Kidney (tissue), 14 donors: ENCODE measurements around the gene UCHL5. TPM values are rescaled to one million over a fixed set of nuclear protein-coding genes. Genes with fewer than 3 reads are reported as not detected.

Experiments used
- DNase-seq, 5 donors: peaks; one replicate each; pipeline ENCODE4 v3.0.0-alpha.2; 2013 to 2020
- FAIRE-seq: peaks from 2 replicates; lab custom pipeline; 2012; peaks lifted over from hg19 to GRCh38; lab: Jason Lieb, UNC
- H3K27ac ChIP-seq, 2 donors: one replicate each; pipeline ENCODE4 v1.7.0; 2013; ENCODE audit warnings: low read depth in 2 of 2, low read length in 2 of 2, inconsistent platforms in 1 of 2
- H3K27me3 ChIP-seq: one replicate; pipeline ENCODE4 v1.7.1; 2013; ENCODE audit warnings: low read length, inconsistent platforms; ENCODE audit not compliant: control insufficient read depth, insufficient read depth
- H3K36me3 ChIP-seq, 3 donors: one replicate each; pipeline versions ENCODE4 v1.7.0 to v1.7.1; 2013; ENCODE audit warnings: low read length in 3 of 3, control low read depth in 1 of 3, inconsistent platforms in 1 of 3; ENCODE audit not compliant: insufficient read depth in 3 of 3, control insufficient read depth in 2 of 3
- H3K4me1 ChIP-seq, 3 donors: one replicate each; pipeline versions ENCODE4 v1.7.0 to v1.7.1; 2013; ENCODE audit warnings: low read length in 3 of 3, inconsistent platforms in 1 of 3, low read depth in 1 of 3; ENCODE audit not compliant: control insufficient read depth in 2 of 3, insufficient read depth in 2 of 3
- H3K4me3 ChIP-seq, 3 donors: one replicate each; pipeline versions ENCODE4 v1.7.0 to v1.8.1; 2013; ENCODE audit warnings: low read length in 3 of 3, control low read depth in 1 of 3, inconsistent platforms in 1 of 3
- H3K9ac ChIP-seq, 3 donors: one replicate each; pipeline versions ENCODE4 v1.7.0 to v1.7.1; 2013; ENCODE audit warnings: low read length in 3 of 3, control low read depth in 1 of 3, inconsistent platforms in 1 of 3
- H3K9me3 ChIP-seq, 3 donors: one replicate each; pipeline versions ENCODE4 v1.7.0 to v1.7.1; 2013; ENCODE audit warnings: low read length in 3 of 3, control low read depth in 1 of 3, inconsistent platforms in 1 of 3; ENCODE audit not compliant: control insufficient read depth in 2 of 3, insufficient read depth in 1 of 3
- intact Hi-C: fragments of 100-400 bp; cut with DNase I; formaldehyde crosslinking; loops from one replicate; pipeline ENCODE4 v1.11.1; 2022
- polyA plus RNA-seq: library from polyadenylated mRNA; stranded (reverse); fragments of 350-450 nt; fragmentation: Illumina TruSeq; extraction: RNeasy Lipid Tissue Mini Kit (QIAGEN cat#74804); gene quantifications from one replicate; pipeline ENCODE4 v1.2.3, GENCODE V29; 2014; ENCODE audit warnings: low read depth, low replicate concordance; ENCODE audit not compliant: insufficient read depth
- total RNA-seq: library from RNA; stranded (reverse); fragmentation: NEBNext Ultra II Directional; extraction: Animal tissue kit (Norgen Biotek cat#: 25700); gene quantifications from one replicate; pipeline ENCODE4 v1.2.1, GENCODE V29; 2021
- TF ChIP-seq, protein P1 (sequence below): IDR thresholded peaks from 3 replicates; pipeline ENCODE4 v1.5.1; 2012; ENCODE audit warnings: mild to moderate bottlenecking, moderate library complexity, borderline replicate concordance; ENCODE audit not compliant: insufficient read depth; ENCODE audit errors: extremely low read depth
- donor health status: control.
- donor health status: control.
- donor health status: control.
- donor health status: control.
- donor health status: control.
- donor health status: DM: yes; HTN: yes; CAD: no.
- donor health status: Normal renal cell carcinoma (clear cell type).

UCHL5 gene
- total and polyA plus RNA-seq, 2 donors from 2014 or later: 15.2 to 26.4 TPM

DNA sequence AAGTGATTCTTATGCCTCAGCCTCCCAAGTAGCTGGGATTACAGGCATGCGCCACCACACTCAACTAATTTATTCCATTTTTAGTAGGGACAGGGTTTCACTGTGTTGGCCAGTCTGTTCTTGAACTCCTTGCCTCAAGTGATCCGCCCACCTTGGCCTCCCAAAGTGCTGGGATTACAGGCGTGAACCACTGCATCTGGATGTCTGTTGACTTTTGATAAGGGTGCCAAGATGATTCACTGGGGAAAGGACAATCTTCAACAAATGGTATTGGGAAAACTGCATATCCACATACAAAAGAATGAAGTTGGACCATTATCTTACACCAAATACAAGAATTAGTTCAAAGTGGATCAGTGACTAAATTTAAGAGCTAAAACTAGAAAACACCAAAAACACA is 20.0 kb upstream of the UCHL5 start:
- intact Hi-C loops: no loop called here
- H3K9ac ChIP-seq: no peak overlapping the region
- H3K36me3 ChIP-seq: peaks cover 14 to 26% (median 23%) of the 10 kb centered on the region in 3 donors
- H3K4me3 ChIP-seq: no peak overlapping the region
- TF ChIP-seq, protein P1, sequence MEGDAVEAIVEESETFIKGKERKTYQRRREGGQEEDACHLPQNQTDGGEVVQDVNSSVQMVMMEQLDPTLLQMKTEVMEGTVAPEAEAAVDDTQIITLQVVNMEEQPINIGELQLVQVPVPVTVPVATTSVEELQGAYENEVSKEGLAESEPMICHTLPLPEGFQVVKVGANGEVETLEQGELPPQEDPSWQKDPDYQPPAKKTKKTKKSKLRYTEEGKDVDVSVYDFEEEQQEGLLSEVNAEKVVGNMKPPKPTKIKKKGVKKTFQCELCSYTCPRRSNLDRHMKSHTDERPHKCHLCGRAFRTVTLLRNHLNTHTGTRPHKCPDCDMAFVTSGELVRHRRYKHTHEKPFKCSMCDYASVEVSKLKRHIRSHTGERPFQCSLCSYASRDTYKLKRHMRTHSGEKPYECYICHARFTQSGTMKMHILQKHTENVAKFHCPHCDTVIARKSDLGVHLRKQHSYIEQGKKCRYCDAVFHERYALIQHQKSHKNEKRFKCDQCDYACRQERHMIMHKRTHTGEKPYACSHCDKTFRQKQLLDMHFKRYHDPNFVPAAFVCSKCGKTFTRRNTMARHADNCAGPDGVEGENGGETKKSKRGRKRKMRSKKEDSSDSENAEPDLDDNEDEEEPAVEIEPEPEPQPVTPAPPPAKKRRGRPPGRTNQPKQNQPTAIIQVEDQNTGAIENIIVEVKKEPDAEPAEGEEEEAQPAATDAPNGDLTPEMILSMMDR: no peak
- H3K9me3 ChIP-seq: no peaks in the 10 kb centered on the region
- H3K4me1 ChIP-seq: no peaks in the 10 kb centered on the region
- H3K27me3 ChIP-seq: no peaks in the 10 kb centered on the region
- DNase-seq (no peak), FAIRE-seq (no peak)
- H3K27ac ChIP-seq: no peak overlapping the region

DNA sequence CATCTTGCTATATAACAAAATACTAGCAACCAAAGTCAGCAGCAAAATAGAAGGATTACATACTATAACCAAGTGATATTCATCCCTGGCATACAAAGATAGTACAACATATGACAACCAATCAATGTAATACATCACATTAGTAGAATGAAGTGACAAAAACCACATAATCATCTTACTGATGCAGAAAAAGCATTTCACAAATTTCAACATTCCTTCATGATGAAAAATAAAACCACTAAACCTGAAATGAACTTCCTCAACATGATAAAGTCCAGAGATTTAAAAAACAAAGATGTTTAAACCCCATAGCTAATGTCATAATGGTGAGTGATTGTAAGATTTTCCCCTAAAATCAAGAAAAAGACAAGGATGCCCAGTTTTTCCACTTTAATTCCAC is 18.8 kb upstream of the UCHL5 start:
- Histone ChIP-seq H3K4me3 (no peak overlapping the region), H3K9ac (no peak overlapping the region), H3K36me3 (peaks cover 14 to 19% (median 17%) of the 10 kb centered on the region in 3 donors), H3K9me3 (no peaks in the 10 kb centered on the region), H3K4me1 (no peaks in the 10 kb centered on the region), H3K27me3 (no peaks in the 10 kb centered on the region), H3K27ac (no peak overlapping the region)
- FAIRE-seq: no peak
- TF ChIP-seq, protein P1: no peak
- intact Hi-C loops: no loop called here
- no peak for DNase-seq

DNA sequence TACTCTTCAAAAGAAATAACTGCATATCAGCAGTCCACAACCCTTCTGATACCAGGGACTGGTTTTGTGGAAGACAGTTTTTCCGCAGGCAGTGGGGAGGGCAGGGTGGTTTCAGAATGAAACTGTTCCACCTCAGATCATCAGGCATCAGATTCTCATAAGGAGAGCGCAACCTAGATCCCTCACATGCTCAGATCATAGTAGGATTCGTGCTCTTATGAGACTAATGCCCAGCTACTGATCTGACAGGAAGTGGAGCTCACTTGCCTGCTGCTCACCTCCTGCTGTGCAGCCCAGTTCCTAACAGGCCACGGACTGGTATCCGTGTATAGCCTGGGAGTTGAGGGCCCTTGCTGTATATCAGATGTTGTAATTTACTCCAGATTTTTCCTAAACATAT is 11.8 kb upstream of the UCHL5 start:
- FAIRE-seq: no peak
- H3K27ac ChIP-seq: no peak overlapping the region
- intact Hi-C loops: no loop called here

More for the DNA sequence above, 11.8 kb upstream of the UCHL5 start:
- H3K4me1 ChIP-seq: no peaks in the 10 kb centered on the region
- no peaks in the 10 kb centered on the region for H3K9me3 ChIP-seq
- H3K4me3 ChIP-seq: no peak overlapping the region
- H3K36me3 ChIP-seq: no peaks in the 10 kb centered on the region
- no peaks in the 10 kb centered on the region for H3K27me3 ChIP-seq
- no peak for DNase-seq
- TF ChIP-seq, protein P1: no peak
- H3K9ac ChIP-seq: no peak overlapping the region
